KMS-11 (cell line): Measurements from ENCODE around the gene TAS2R13.

Source experiments
- H2AFZ ChIP-seq: fragments of 200-600 bp; sonication (generic); 2 replicates; pipeline ENCODE4 v1.6.1; 2016; ENCODE audit warnings: antibody characterized with exemption, mixed run types, low read depth
- H3K27ac ChIP-seq: fragments of 200-600 bp; sonication (generic); 2 replicates; pipeline ENCODE4 v1.6.1; 2016; ENCODE audit warnings: mild to moderate bottlenecking, mixed run types
- H3K27me3 ChIP-seq: fragments of 200-600 bp; sonication (generic); 2 replicates; pipeline ENCODE4 v1.6.1; 2017; ENCODE audit warnings: mild to moderate bottlenecking, low read depth, mixed run types, moderate library complexity; ENCODE audit not compliant: insufficient read depth
- H3K36me3 ChIP-seq: fragments of 200-600 bp; sonication (generic); 2 replicates; pipeline ENCODE4 v1.6.1; 2017; ENCODE audit warnings: mild to moderate bottlenecking, mixed run types; ENCODE audit not compliant: insufficient read depth
- H3K4me1 ChIP-seq: fragments of 200-600 bp; sonication (generic); 2 replicates; pipeline ENCODE4 v1.6.1; 2016; ENCODE audit warnings: mild to moderate bottlenecking, low read depth, mixed run types; ENCODE audit not compliant: poor library complexity, severe bottlenecking
- H3K4me2 ChIP-seq: fragments of 200-600 bp; sonication (generic); 2 replicates; pipeline ENCODE4 v1.7.0; 2016; ENCODE audit warnings: mild to moderate bottlenecking, mixed run types
- H3K4me3 ChIP-seq: fragments of 200-600 bp; sonication (generic); IDR thresholded peaks from 2 replicates; pipeline ENCODE4 v1.6.1; 2017; ENCODE audit warnings: low read depth, low read length, mixed read lengths; ENCODE audit not compliant: insufficient read depth
- H3K79me2 ChIP-seq: fragments of 200-600 bp; sonication (generic); 2 replicates; pipeline ENCODE4 v1.6.1; 2016; ENCODE audit warnings: low read depth, mixed run types; ENCODE audit not compliant: insufficient read depth
- H3K9ac ChIP-seq: fragments of 200-600 bp; sonication (generic); 2 replicates; pipeline ENCODE4 v1.6.1; 2016; ENCODE audit warnings: mild to moderate bottlenecking, mixed run types
- H4K20me1 ChIP-seq: fragments of 200-600 bp; sonication (generic); 2 replicates; pipeline ENCODE4 v1.6.1; 2016; ENCODE audit warnings: mild to moderate bottlenecking, mixed run types; ENCODE audit not compliant: insufficient read depth
- CTCF ChIP-seq: fragments of 200-600 bp; sonication (generic); conservative IDR thresholded peaks from 2 replicates; pipeline ENCODE4 v1.6.1; 2017; ENCODE audit warnings: low read depth, mild to moderate bottlenecking, antibody characterized with exemption, low read length, moderate library complexity, mixed read lengths

The TAS2R13 gene

GRCh38 chr12:10939163-10939562, 29.8 kb upstream of the TAS2R13 start, which contains the start of gene TAS2R14:
Gene TAS2R14, minus strand, starts transcription at chr12:10939263. Its CDS starts 56 bp downstream, at chr12:10939207.
- Histone ChIP-seq H3K4me2 (no peak within 1 kb of the TSS), H3K27ac (no peak within 1 kb of the TSS), H3K4me3 (no peak within 1 kb of the TSS), H2AFZ (no peak within 1 kb of the TSS), H3K27me3 (no peaks in the 10 kb centered on the region), H4K20me1 (no peaks in the 10 kb centered on the region), H3K4me1 (peaks cover 18% of the 10 kb centered on the region), H3K79me2 (no peaks in the 10 kb centered on the region), H3K9ac (no peak within 1 kb of the TSS), H3K36me3 (no peaks in the 10 kb centered on the region)
- TF ChIP-seq CTCF: no peak

GRCh38 chr12:10936506-10936905, 27.1 kb upstream of the TAS2R13 start:
- TF ChIP-seq CTCF: no peak
- peaks cover 1% of the 10 kb centered on the region for H3K4me1 ChIP-seq
- H3K27ac ChIP-seq: no peak overlapping the region
- no peak overlapping the region for H2AFZ ChIP-seq
- no peaks in the 10 kb centered on the region for H4K20me1 ChIP-seq
- H3K9ac ChIP-seq: no peak overlapping the region
- no peaks in the 10 kb centered on the region for H3K36me3 ChIP-seq
- H3K4me3 ChIP-seq: no peak overlapping the region
- no peak overlapping the region for H3K4me2 ChIP-seq
- H3K79me2 ChIP-seq: no peaks in the 10 kb centered on the region
- no peaks in the 10 kb centered on the region for H3K27me3 ChIP-seq

GRCh38 chr12:10928746-10929286, 19.5 kb upstream of the TAS2R13 start, which contains the start of gene PRH2:
Gene PRH2, plus strand, starts transcription at chr12:10929236. Its CDS starts 38 bp downstream, at chr12:10929274.
- H3K9ac ChIP-seq: no peak within 1 kb of the TSS
- H3K4me3 ChIP-seq: no peak within 1 kb of the TSS
- H3K36me3 ChIP-seq: no peaks in the 10 kb centered on the region
- H3K27ac ChIP-seq: no peak within 1 kb of the TSS
- H3K27me3 ChIP-seq: no peaks in the 10 kb centered on the region
- H4K20me1 ChIP-seq: no peaks in the 10 kb centered on the region
- H3K79me2 ChIP-seq: no peaks in the 10 kb centered on the region
- TF ChIP-seq CTCF: no peak
- no peaks in the 10 kb centered on the region for H3K4me1 ChIP-seq
- H2AFZ ChIP-seq: no peak within 1 kb of the TSS
- no peak within 1 kb of the TSS for H3K4me2 ChIP-seq

GRCh38 chr12:10926269-10926668, 16.9 kb upstream of the TAS2R13 start:
- Histone ChIP-seq H4K20me1 (no peaks in the 10 kb centered on the region), H3K4me2 (no peak overlapping the region), H3K27me3 (no peaks in the 10 kb centered on the region), H3K9ac (no peak overlapping the region), H2AFZ (no peak overlapping the region), H3K4me1 (no peaks in the 10 kb centered on the region), H3K36me3 (no peaks in the 10 kb centered on the region), H3K79me2 (no peaks in the 10 kb centered on the region), H3K27ac (no peak overlapping the region), H3K4me3 (no peak overlapping the region)
- no peak for TF ChIP-seq CTCF
